K562 (cell line): ENCODE measurements around the gene DTX4. TPM values are rescaled to one million over a fixed set of nuclear protein-coding genes. Genes with fewer than 3 reads are reported as not detected.

Experiments
- CBX1 ChIP-seq: sonication (generic); IDR thresholded peaks from 2 replicates; pipeline ENCODE4 v1.6.1; 2016; ENCODE audit warnings: antibody characterized with exemption, low read depth, mild to moderate bottlenecking
- CCAR2 ChIP-seq: fragments of 200-400 bp; formaldehyde crosslinking; IDR thresholded peaks from 2 replicates; pipeline ENCODE4 v1.6.1; 2017; ENCODE audit warnings: mild to moderate bottlenecking, low read depth, low read length
- ELF2 ChIP-seq: fragments of 250-450 bp; sonication (Bioruptor Pico); IDR thresholded peaks from 2 replicates; pipeline ENCODE4 v1.5.0; 2021; ENCODE audit warnings: mild to moderate bottlenecking
- GABPA ChIP-seq: fragments of 200-800 bp; sonication (Bioruptor generic); conservative IDR thresholded peaks from 2 replicates; pipeline ENCODE4 v1.6.1; 2016; ENCODE audit warnings: low read depth, missing genetic modification characterization, missing compliant biosample characterization
- MYNN ChIP-seq, 2 experiments: sonication (generic); formaldehyde crosslinking in 1 of 2; IDR thresholded peaks; 2 replicates each; pipeline versions ENCODE4 v1.5.0 to v1.6.1; 2016 to 2020; ENCODE audit warnings: antibody characterized with exemption in 1 of 2, missing genetic modification reagents in 1 of 2
- SAP30 ChIP-seq: fragments of 200-600 bp; sonication (generic); IDR thresholded peaks from 2 replicates; pipeline ENCODE4 v1.6.1; 2012; ENCODE audit warnings: borderline replicate concordance, low read depth, mild to moderate bottlenecking, moderate library complexity, low read length, control low read depth, inconsistent platforms; ENCODE audit not compliant: insufficient read depth, poor library complexity, severe bottlenecking
- SRSF3 ChIP-seq: fragments of 200-400 bp; formaldehyde crosslinking; IDR thresholded peaks from 2 replicates; pipeline ENCODE4 v1.6.1; 2016; ENCODE audit warnings: mild to moderate bottlenecking, low read length, moderate library complexity; ENCODE audit not compliant: insufficient read depth
- SRSF7 ChIP-seq: fragments of 200-400 bp; formaldehyde crosslinking; optimal IDR thresholded peaks from 2 replicates; pipeline ENCODE3; 2017; ENCODE audit warnings: mild to moderate bottlenecking, low read depth, low read length
- SUPT5H ChIP-seq: fragments of 450-650 bp; IDR thresholded peaks from 2 replicates; pipeline ENCODE4 v1.6.1; 2016
- XRCC5 ChIP-seq: fragments of 200-400 bp; formaldehyde crosslinking; IDR thresholded peaks from 2 replicates; pipeline ENCODE4 v1.6.1; 2017; ENCODE audit warnings: low read depth, mild to moderate bottlenecking, low read length
- polyA plus RNA-seq, 8 experiments: library from polyadenylated mRNA; depleted of rRNA in 4 of 8; stranded (reverse) in 5 of 8; unstranded in 3 of 8; fragments of >200 nt; fragmentation: Nextera tagmentation in 2 of 8; fragmentation: Illumina TruSeq in 1 of 8; extraction: Ambion mirVana in 2 of 8; extraction: Trizol in 1 of 8; gene quantifications; 2 replicates each; pipeline versions ENCODE4 v1.2.1 to v1.2.3, GENCODE V29; 2011 to 2014; ENCODE audit warnings: inconsistent platforms in 1 of 8, missing spikeins in 1 of 8
- total RNA-seq, 7 experiments: library from RNA; depleted of rRNA in 6 of 7; stranded (reverse); fragments of >200 nt in 6 of 7; fragmentation: Illumina TruSeq in 2 of 7; extraction: Trizol in 2 of 7; gene quantifications; 2 replicates each; pipeline versions ENCODE4 v1.2.1 to v1.2.3, GENCODE V29; 2011 to 2021; ENCODE audit warnings: low replicate concordance in 1 of 7
- TF ChIP-seq, protein P1 (sequence below): fragments of 450-650 bp; conservative IDR thresholded peaks from 2 replicates; pipeline ENCODE4 v1.6.1; 2016; ENCODE audit warnings: missing genetic modification characterization, low read depth, mild to moderate bottlenecking, control low read depth, missing compliant biosample characterization
- TF ChIP-seq, protein P2 (sequence below): fragments of 450-650 bp; IDR thresholded peaks from 2 replicates; pipeline ENCODE4 v1.6.1; 2016; ENCODE audit warnings: low read depth
- TF ChIP-seq, protein P3 (sequence below), 3 experiments: fragments of 200-800 bp in 1 of 3; sonication (Bioruptor generic) in 1 of 3; sonication (generic) in 1 of 3; formaldehyde crosslinking in 1 of 3; IDR thresholded peaks; 2 replicates each; pipeline versions ENCODE4 v1.6.1 to v1.8.0; 2016 to 2022; ENCODE audit warnings: mild to moderate bottlenecking in 2 of 3, missing compliant biosample characterization in 2 of 3, missing genetic modification characterization in 2 of 3, missing genetic modification reagents in 1 of 3

DTX4 gene
- total and polyA plus RNA-seq, 9 of the 15 experiments (the other 6 are each of a cell fraction or from before 2014, with no cell fraction given): 0.03 to 0.47 (median 0.04) TPM; not detected in 4

DNA sequence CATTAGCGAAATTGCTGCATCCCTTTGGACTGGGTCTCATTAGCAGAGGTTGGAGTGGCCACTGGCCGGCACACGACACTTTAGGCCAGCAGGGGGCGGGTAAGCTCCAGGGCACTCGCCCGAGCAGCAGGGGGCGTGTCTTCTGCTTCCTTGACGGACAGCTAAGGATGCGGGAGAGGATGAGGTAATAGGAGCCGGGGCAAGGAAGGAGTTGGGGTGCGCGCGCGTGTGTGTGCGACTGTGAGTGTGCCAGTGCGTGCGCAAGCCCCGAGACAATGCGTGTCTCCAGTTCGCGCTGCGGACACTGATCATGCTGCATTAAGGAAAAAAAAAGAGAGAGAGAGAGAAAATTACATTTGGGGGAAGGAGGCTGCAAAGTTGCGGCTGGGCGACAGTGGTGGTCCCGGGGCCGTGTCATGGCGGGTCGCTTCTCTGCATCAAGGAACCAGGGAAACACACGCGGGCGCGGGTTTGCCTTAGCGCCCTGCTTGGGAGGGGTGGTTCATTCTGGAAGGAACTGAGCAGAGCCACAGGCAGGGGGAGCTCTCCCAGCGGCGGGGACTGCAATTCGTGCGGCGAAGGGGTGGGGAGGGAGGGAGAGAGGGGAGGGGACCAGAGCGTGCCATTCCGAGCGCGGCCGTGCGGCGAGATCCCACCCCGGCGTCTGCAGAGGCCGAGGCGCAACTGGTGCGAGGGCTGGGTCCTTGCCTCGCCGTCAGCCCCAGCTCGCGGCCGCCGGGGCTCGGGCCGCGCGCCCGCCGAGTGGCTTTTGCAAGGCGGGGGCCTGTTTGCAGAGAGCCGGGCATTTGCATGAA, at the start of gene DTX4 (continued):
- TF ChIP-seq, protein P1, sequence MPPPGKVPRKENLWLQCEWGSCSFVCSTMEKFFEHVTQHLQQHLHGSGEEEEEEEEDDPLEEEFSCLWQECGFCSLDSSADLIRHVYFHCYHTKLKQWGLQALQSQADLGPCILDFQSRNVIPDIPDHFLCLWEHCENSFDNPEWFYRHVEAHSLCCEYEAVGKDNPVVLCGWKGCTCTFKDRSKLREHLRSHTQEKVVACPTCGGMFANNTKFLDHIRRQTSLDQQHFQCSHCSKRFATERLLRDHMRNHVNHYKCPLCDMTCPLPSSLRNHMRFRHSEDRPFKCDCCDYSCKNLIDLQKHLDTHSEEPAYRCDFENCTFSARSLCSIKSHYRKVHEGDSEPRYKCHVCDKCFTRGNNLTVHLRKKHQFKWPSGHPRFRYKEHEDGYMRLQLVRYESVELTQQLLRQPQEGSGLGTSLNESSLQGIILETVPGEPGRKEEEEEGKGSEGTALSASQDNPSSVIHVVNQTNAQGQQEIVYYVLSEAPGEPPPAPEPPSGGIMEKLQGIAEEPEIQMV (tag): no peak
- no peak for TF ChIP-seq MYNN (IDR thresholded peaks at IDR 0.05)
- no peak for TF ChIP-seq MYNN (CRISPR knock-in tag; IDR thresholded peaks at IDR 0.05)
- TF ChIP-seq GABPA: no peak
- TF ChIP-seq SUPT5H: no peak
- TF ChIP-seq, protein P2, sequence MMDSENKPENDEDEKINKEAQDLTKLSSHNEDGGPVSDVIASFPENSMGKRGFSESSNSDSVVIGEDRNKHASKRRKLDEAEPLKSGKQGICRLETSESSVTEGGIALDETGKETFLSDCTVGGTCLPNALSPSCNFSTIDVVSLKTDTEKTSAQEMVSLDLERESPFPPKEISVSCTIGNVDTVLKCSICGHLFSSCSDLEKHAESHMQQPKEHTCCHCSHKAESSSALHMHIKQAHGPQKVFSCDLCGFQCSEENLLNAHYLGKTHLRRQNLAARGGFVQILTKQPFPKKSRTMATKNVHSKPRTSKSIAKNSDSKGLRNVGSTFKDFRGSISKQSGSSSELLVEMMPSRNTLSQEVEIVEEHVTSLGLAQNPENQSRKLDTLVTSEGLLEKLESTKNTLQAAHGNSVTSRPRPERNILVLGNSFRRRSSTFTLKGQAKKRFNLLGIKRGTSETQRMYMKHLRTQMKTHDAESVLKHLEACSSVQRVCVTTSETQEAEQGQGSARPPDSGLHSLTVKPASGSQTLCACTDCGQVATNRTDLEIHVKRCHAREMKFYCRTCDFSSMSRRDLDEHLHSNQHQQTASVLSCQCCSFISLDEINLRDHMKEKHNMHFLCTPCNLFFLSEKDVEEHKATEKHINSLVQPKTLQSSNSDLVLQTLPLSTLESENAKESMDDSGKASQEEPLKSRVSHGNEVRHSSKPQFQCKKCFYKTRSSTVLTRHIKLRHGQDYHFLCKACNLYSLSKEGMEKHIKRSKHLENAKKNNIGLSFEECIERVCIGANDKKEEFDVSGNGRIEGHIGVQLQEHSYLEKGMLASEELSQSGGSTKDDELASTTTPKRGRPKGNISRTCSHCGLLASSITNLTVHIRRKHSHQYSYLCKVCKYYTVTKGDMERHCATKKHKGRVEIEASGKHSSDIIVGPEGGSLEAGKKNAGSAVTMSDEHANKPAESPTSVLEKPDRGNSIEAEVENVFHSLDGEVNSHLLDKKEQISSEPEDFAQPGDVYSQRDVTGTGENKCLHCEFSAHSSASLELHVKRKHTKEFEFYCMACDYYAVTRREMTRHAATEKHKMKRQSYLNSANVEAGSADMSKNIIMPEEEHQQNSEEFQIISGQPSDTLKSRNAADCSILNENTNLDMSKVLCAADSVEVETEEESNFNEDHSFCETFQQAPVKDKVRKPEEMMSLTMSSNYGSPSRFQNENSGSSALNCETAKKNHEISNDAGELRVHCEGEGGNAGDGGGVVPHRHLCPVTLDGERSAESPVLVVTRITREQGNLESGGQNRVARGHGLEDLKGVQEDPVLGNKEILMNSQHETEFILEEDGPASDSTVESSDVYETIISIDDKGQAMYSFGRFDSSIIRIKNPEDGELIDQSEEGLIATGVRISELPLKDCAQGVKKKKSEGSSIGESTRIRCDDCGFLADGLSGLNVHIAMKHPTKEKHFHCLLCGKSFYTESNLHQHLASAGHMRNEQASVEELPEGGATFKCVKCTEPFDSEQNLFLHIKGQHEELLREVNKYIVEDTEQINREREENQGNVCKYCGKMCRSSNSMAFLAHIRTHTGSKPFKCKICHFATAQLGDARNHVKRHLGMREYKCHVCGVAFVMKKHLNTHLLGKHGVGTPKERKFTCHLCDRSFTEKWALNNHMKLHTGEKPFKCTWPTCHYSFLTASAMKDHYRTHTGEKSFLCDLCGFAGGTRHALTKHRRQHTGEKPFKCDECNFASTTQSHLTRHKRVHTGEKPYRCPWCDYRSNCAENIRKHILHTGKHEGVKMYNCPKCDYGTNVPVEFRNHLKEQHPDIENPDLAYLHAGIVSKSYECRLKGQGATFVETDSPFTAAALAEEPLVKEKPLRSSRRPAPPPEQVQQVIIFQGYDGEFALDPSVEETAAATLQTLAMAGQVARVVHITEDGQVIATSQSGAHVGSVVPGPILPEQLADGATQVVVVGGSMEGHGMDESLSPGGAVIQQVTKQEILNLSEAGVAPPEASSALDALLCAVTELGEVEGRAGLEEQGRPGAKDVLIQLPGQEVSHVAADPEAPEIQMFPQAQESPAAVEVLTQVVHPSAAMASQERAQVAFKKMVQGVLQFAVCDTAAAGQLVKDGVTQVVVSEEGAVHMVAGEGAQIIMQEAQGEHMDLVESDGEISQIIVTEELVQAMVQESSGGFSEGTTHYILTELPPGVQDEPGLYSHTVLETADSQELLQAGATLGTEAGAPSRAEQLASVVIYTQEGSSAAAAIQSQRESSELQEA: no peak
- no peak for TF ChIP-seq CCAR2
- no peak for TF ChIP-seq SRSF7
- 0 out of 2 replicates have a peak, but pooled peaks have one; percentile 62 for TF ChIP-seq XRCC5
- TF ChIP-seq, protein P3, sequence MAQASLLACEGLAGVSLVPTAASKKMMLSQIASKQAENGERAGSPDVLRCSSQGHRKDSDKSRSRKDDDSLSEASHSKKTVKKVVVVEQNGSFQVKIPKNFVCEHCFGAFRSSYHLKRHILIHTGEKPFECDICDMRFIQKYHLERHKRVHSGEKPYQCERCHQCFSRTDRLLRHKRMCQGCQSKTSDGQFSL (CRISPR knock-in tag; IDR thresholded peaks at IDR 0.05): peak; percentile 49; the same call in 1 of the 2 replicates
- TF ChIP-seq, protein P3 (tag; IDR thresholded peaks at IDR 0.05): no peak
- no peak for TF ChIP-seq ELF2 (CRISPR knock-in tag)
- no peak for TF ChIP-seq CBX1
- no peak for TF ChIP-seq SRSF3
- peak; percentile 19 for TF ChIP-seq SAP30
